ENCODE results near the gene RBM34. TPM values are rescaled to one million over a fixed set of nuclear protein-coding genes. Genes with fewer than 3 reads are reported as not detected.
"Not testable (repeated sequence)": the region's sequence is repeated elsewhere in the genome, so short reads cannot be mapped to it uniquely, and the experiment has no call there.

Gene RBM34
- total and polyA plus RNA-seq, 10 of the 15 experiments (the other 5 are each of a cell fraction or from before 2014, with no cell fraction given), result 46.4 to 132 (median 109) TPM

DNA sequence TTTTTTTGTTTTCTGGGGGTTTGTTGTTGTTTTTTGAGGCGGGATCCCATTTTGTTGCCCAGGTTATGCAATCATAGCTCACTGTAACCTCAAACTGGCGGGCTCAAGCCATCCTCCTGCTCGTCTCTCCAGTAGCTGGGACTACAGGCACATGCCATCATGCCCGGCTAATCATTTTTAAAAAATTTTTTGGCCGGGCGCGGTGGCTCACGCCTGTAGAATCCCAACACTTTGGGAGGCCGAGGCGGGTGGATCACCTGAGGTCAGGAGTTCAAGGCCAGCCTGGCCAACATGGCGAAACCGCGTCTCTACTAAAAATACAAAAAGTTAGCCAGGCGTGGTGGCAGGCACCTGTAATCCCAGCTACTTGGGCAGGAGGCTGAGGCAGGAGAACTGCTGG is 63.5 kb downstream of the RBM34 start:
- H4K20me1 ChIP-seq (ENCODE audit: control insufficient read depth, insufficient read depth); H3K4me3 ChIP-seq; BruUV-seq (replicated peaks); H3K36me3 ChIP-seq (ENCODE audit: control insufficient read depth in 2 of 2, insufficient read depth in 2 of 2, low read length in 1 of 2); H3K9me3 ChIP-seq (replicated peaks; ENCODE audit: control insufficient read depth, insufficient read depth, low read length); intact Hi-C loops (cut with micrococcal nuclease; ENCODE audit: unreplicated experiment); FAIRE-seq; H3K79me2 ChIP-seq (ENCODE audit: control insufficient read depth, insufficient read depth, low read length); H3K27me3 ChIP-seq (replicated peaks in 1 of 2; ENCODE audit: control insufficient read depth in 2 of 2, insufficient read depth in 2 of 2, low read length in 1 of 2); H2AFZ ChIP-seq (ENCODE audit: control insufficient read depth, low read depth, low read length); H3K27ac ChIP-seq (ENCODE audit: control insufficient read depth, insufficient read depth); H3K4me1 ChIP-seq (ENCODE audit: control insufficient read depth, insufficient read depth, low read length); ATAC-seq; DNase-seq (ENCODE audit: low read depth, low spot score); H3K4me2 ChIP-seq (ENCODE audit: control insufficient read depth, insufficient read depth); H3K9ac ChIP-seq (ENCODE audit: control insufficient read depth, insufficient read depth, low read length): not testable (repeated sequence)
- WGBS (ENCODE audit: insufficient coverage, insufficient replicate concordance, low lambda C conversion rate, missing lambda C conversion rate), result 73% methylated on average over 14 of the region's 14 CpGs
- ChIA-PET RAD21 (ENCODE audit: unreplicated experiment) (interaction anchor here (4.8 kb wide), 1 partner anchor 319 kb away, joined by 28 read pairs; no protein-coding TSS in a partner anchor), POLR2A (interaction anchor here (0.5 to 0.6 kb wide), 2 partner anchors 66 to 592 kb away, joined by 3 to 7 read pairs; no protein-coding TSS in a partner anchor), SMC1A (ENCODE audit: uncharacterized antibody, unreplicated experiment) (interaction anchor here (1.8 kb wide), 1 partner anchor 63 kb away, joined by 4 read pairs; no protein-coding TSS in a partner anchor), CTCF (interaction anchor here (5.6 kb wide), 1 partner anchor 319 kb away, joined by 63 read pairs; no protein-coding TSS in a partner anchor)
- in situ Hi-C loops (cut with MboI), result loop anchor here (10.0 to 25.0 kb wide), 2 partner anchors 687 to 985 kb away; no protein-coding TSS in a partner anchor

DNA sequence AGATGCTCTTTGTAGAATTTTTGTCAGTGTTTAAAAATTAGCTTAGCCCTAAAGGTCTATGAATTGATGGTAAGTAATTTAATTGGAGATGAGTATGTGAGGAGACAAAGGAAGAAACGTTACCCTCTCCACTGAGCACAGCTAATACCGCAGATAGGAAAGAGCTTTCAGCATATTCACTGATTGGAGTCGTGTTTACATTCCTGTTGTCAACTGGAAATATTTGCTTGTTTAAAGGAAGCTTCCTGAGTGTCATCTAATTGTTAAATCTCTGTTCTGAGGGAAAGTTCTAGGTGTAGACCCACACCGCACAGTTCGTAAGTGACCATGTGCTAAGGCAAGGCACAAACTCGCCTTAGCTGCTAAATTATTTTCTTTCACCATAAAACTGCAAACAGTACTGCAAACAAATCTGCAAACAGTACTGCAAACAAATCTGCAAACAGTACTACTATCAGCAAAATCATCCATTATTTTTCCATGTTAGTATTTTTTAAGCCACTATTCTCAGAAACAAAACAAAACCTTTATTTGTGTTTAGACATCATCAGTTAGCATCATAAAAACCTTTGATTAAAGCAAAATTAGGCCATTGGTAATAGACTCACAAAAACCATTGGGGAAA is 65.0 kb downstream of the RBM34 start:
- ChIA-PET RAD21 (ENCODE audit: unreplicated experiment) (interaction anchor here (0.7 to 4.8 kb wide), 7 partner anchors 9 to 601 kb away, joined by 3 to 28 read pairs (median 3); partner anchors contain the start of gene B3GALNT2), SMC1A (ENCODE audit: uncharacterized antibody, unreplicated experiment) (interaction anchor here (0.6 to 3.0 kb wide), 12 partner anchors 9 to 609 kb away, joined by 3 to 23 read pairs (median 4); no protein-coding TSS in a partner anchor), POLR2A (interaction anchor here (0.5 to 0.6 kb wide), 3 partner anchors 269 to 594 kb away, joined by 3 to 4 read pairs (median 3); no protein-coding TSS in a partner anchor), CTCF (interaction anchor here (0.9 to 5.6 kb wide), 11 partner anchors 9 to 610 kb away, joined by 3 to 63 read pairs (median 5); no protein-coding TSS in a partner anchor)
- FAIRE-seq (no peak), DNase-seq (ENCODE audit: low read depth, low spot score) (no peak), ATAC-seq (no peak)
- BruUV-seq (replicated peaks), result no TSS peak
- peaks cover 3% of the 10 kb centered on the region for H3K4me1 ChIP-seq (ENCODE audit: control insufficient read depth, insufficient read depth, low read length)
- no peaks in the 10 kb centered on the region for H3K9me3 ChIP-seq (replicated peaks; ENCODE audit: control insufficient read depth, insufficient read depth, low read length)
- 76% methylated on average over 6 of the region's 6 CpGs for WGBS (ENCODE audit: insufficient coverage, insufficient replicate concordance, low lambda C conversion rate, missing lambda C conversion rate)
- H3K4me3 ChIP-seq, result no peak overlapping the region
- H3K27me3 ChIP-seq (replicated peaks in 1 of 2; ENCODE audit: control insufficient read depth in 2 of 2, insufficient read depth in 2 of 2, low read length in 1 of 2), result no peaks in the 10 kb centered on the region
- H4K20me1 ChIP-seq (ENCODE audit: control insufficient read depth, insufficient read depth), result no peaks in the 10 kb centered on the region
- H3K36me3 ChIP-seq (ENCODE audit: control insufficient read depth in 2 of 2, insufficient read depth in 2 of 2, low read length in 1 of 2), result no peaks in the 10 kb centered on the region
- in situ Hi-C loops (cut with MboI), result loop anchor here (10.0 to 25.0 kb wide), 2 partner anchors 689 to 984 kb away; no protein-coding TSS in a partner anchor
- no peak overlapping the region for H2AFZ ChIP-seq (ENCODE audit: control insufficient read depth, low read depth, low read length)
- intact Hi-C loops (cut with micrococcal nuclease; ENCODE audit: unreplicated experiment), result loop anchor here (2.0 kb wide), 1 partner anchor 321 kb away; no protein-coding TSS in a partner anchor
- H3K27ac ChIP-seq (ENCODE audit: control insufficient read depth, insufficient read depth), result no peak overlapping the region
- no peak overlapping the region for H3K9ac ChIP-seq (ENCODE audit: control insufficient read depth, insufficient read depth, low read length)
- no peak overlapping the region for H3K4me2 ChIP-seq (ENCODE audit: control insufficient read depth, insufficient read depth)
- H3K79me2 ChIP-seq (ENCODE audit: control insufficient read depth, insufficient read depth, low read length), result no peaks in the 10 kb centered on the region
- TF ChIP-seq BCL3 (IDR thresholded peaks at IDR 0.05; ENCODE audit: borderline replicate concordance, insufficient read depth, low read depth, low read length, poor library complexity, severe bottlenecking) (no peak), HDAC2 (IDR thresholded peaks at IDR 0.05) (no peak), BMI1 (IDR thresholded peaks at IDR 0.05; ENCODE audit: borderline replicate concordance) (no peak), CBX5 (IDR thresholded peaks at IDR 0.05; ENCODE audit: low read depth) (no peak), NBN (IDR thresholded peaks at IDR 0.05) (no peak), CTCF (IDR thresholded peaks at IDR 0.05 in 2 of 3, conservative IDR thresholded peaks at IDR 0.05 in 1 of 3; ENCODE audit: control insufficient read depth in 2 of 3, extremely low read depth in 1 of 3, insufficient read depth in 1 of 3, low read depth in 3 of 3, low read length in 3 of 3) (no peak), CBFB (IDR thresholded peaks at IDR 0.05; ENCODE audit: low read depth) (no peak), CREM (IDR thresholded peaks at IDR 0.05; ENCODE audit: low read depth) (no peak), GABPA (IDR thresholded peaks at IDR 0.05; ENCODE audit: low read depth) (no peak), STAT3 (IDR thresholded peaks at IDR 0.05; ENCODE audit: low read depth, low read length) (no peak), SREBF1 (IDR thresholded peaks at IDR 0.05; ENCODE audit: low read length) (no peak), CEBPB (IDR thresholded peaks at IDR 0.05; ENCODE audit: borderline replicate concordance in 1 of 2, low read depth in 2 of 2, low read length in 2 of 2) (no peak)

Data from GM12878 (cell line).